Gastrocnemius medialis (tissue), 4 donors: ENCODE measurements around the gene RFPL2.

Experiments
- POLR2A ChIP-seq, 2 donors: fragments of 450-650 bp; IDR thresholded peaks; one replicate each; pipeline ENCODE4 v1.6.1; 2017; ENCODE audit warnings: antibody characterized with exemption in 2 of 2, mild to moderate bottlenecking in 2 of 2, moderate library complexity in 2 of 2
- TF ChIP-seq, protein P1 (sequence below), 5 experiments: fragments of 450-650 bp in 3 of 5; fragments of 200-600 bp in 2 of 5; sonication (generic) in 2 of 5; IDR thresholded peaks in 4 of 5; conservative IDR thresholded peaks in 1 of 5; 1 replicate in 4 of 5; 2 replicates in 1 of 5; pipeline ENCODE4 v1.5.1; 2016 to 2019; ENCODE audit warnings: antibody characterized with exemption in 5 of 5, mild to moderate bottlenecking in 3 of 5, moderate library complexity in 3 of 5

DNA sequence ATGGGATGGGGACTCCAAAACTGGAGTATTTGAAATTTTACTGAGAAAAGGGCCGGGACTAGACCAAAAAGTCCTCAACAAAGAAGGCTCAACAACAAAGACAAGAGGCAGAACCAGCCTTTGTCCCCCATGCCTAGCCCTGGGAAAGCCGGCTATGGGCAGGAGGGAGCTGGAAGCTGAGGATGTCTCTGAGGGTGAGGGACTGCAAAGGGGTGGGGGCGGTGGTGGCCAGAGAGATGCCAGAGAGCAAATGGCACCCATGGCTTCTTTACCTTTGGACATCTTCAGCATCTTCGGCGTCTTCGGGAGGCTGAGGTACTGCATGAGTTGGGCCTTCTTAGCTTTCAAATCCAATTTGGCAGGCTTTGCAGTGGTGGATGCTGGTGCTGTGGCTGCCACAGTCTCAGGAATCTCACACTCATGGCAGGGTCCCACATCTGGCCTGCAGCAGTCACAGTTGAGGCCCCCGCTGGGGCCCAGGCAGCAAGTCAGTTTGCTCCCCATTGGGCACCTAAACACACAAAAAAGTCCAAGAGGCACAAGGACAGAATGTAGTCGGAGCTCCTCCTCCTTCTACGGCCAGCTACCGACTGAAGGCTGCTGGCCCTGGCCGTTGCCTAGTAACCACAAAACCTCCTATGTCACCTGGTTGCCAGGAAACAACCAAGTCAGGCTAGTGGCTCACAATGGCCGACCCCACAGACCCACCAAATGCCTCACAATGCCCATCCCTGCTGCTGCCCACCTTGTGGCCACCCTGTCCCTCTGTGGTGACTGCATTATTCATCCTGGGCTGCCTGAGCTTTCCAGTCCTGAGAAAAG lies 46.0 kb downstream of the RFPL2 start, which contains the start of gene C22orf42:
- TF ChIP-seq, protein P1, sequence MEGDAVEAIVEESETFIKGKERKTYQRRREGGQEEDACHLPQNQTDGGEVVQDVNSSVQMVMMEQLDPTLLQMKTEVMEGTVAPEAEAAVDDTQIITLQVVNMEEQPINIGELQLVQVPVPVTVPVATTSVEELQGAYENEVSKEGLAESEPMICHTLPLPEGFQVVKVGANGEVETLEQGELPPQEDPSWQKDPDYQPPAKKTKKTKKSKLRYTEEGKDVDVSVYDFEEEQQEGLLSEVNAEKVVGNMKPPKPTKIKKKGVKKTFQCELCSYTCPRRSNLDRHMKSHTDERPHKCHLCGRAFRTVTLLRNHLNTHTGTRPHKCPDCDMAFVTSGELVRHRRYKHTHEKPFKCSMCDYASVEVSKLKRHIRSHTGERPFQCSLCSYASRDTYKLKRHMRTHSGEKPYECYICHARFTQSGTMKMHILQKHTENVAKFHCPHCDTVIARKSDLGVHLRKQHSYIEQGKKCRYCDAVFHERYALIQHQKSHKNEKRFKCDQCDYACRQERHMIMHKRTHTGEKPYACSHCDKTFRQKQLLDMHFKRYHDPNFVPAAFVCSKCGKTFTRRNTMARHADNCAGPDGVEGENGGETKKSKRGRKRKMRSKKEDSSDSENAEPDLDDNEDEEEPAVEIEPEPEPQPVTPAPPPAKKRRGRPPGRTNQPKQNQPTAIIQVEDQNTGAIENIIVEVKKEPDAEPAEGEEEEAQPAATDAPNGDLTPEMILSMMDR (IDR thresholded peaks at IDR 0.05 in 4 of 5, conservative IDR thresholded peaks at IDR 0.05 in 1 of 5), result no peak
- TF ChIP-seq POLR2A (IDR thresholded peaks at IDR 0.05), result no peak
